Smooth muscle cell (in vitro differentiated cells): ENCODE measurements around the gene USP6NL. TPM values are rescaled to one million over a fixed set of nuclear protein-coding genes. Genes with fewer than 3 reads are reported as not detected.

Experiments
- DNase-seq: peaks from one replicate; lab custom pipeline; 2025; ENCODE audit not compliant: unreplicated experiment; lab: John Stamatoyannopoulos, UW
- H2AFZ ChIP-seq: fragments of 200-600 bp; sonication (generic); 2 replicates; pipeline ENCODE4 v1.6.0; 2016; ENCODE audit warnings: antibody characterized with exemption, low read depth, mild to moderate bottlenecking
- H3F3A ChIP-seq: fragments of 200-600 bp; sonication (generic); 2 replicates; pipeline ENCODE4 v1.6.0; 2017; ENCODE audit warnings: antibody characterized with exemption, low read depth
- H3K27ac ChIP-seq: fragments of 200-600 bp; sonication (generic); 2 replicates; pipeline ENCODE4 v1.5.1; 2016; ENCODE audit warnings: low read depth, mild to moderate bottlenecking
- H3K27me3 ChIP-seq: fragments of 200-600 bp; sonication (generic); 2 replicates; pipeline ENCODE4 v1.6.1; 2016; ENCODE audit warnings: low read depth, mild to moderate bottlenecking
- H3K36me3 ChIP-seq: fragments of 200-600 bp; sonication (generic); 2 replicates; pipeline ENCODE4 v1.5.1; 2016; ENCODE audit warnings: low read depth
- H3K4me1 ChIP-seq: fragments of 200-600 bp; sonication (generic); 2 replicates; pipeline ENCODE4 v1.5.1; 2016; ENCODE audit warnings: low read depth
- H3K4me2 ChIP-seq: fragments of 200-600 bp; sonication (generic); 2 replicates; pipeline ENCODE4 v1.6.0; 2016; ENCODE audit warnings: mild to moderate bottlenecking
- H3K4me3 ChIP-seq: fragments of 200-600 bp; sonication (generic); 2 replicates; pipeline ENCODE4 v1.5.1; 2016; ENCODE audit warnings: mild to moderate bottlenecking
- H3K79me2 ChIP-seq: fragments of 200-600 bp; sonication (generic); 2 replicates; pipeline ENCODE4 v1.6.0; 2016; ENCODE audit warnings: low read depth, mild to moderate bottlenecking
- H3K9ac ChIP-seq: fragments of 200-600 bp; sonication (generic); 2 replicates; pipeline ENCODE4 v1.6.0; 2016; ENCODE audit warnings: low read depth
- H3K9me3 ChIP-seq: fragments of 200-600 bp; sonication (generic); replicated peaks from 2 replicates; pipeline ENCODE4 v1.5.1; 2016; ENCODE audit warnings: low read depth
- H4K20me1 ChIP-seq: fragments of 200-600 bp; sonication (generic); 2 replicates; pipeline ENCODE4 v1.6.0; 2016; ENCODE audit warnings: low read depth
- CTCF ChIP-seq: fragments of 200-600 bp; sonication (generic); IDR thresholded peaks from 2 replicates; pipeline ENCODE4 v1.5.1; 2017; ENCODE audit warnings: borderline replicate concordance, mild to moderate bottlenecking, antibody characterized with exemption; ENCODE audit not compliant: insufficient read depth, poor library complexity, severe bottlenecking
- WGBS: methylation state at CpG from one replicate; pipeline ENCODE4 v1.1.7; 2016; ENCODE audit warnings: low lambda C conversion rate; 5-methylcytosine and 5-hydroxymethylcytosine counted together
- polyA plus RNA-seq: library from polyadenylated mRNA; unstranded; fragments of >200 nt; fragmentation: Nextera tagmentation; extraction: Ambion mirVana; gene quantifications from 2 replicates; pipeline ENCODE4 v1.2.1, GENCODE V29; 2016
- total RNA-seq: library from RNA; depleted of rRNA; stranded (reverse); fragments of >200 nt; gene quantifications from 2 replicates; pipeline ENCODE4 v1.2.3, GENCODE V29; 2014

The USP6NL gene
- total and polyA plus RNA-seq, 2 experiments from 2014 or later, result 12.0 to 32.8 TPM

GRCh38 chr10:11479300-11479699 is 132.2 kb downstream of the USP6NL start:
- no peaks in the 10 kb centered on the region for H3K9me3 ChIP-seq
- no peak overlapping the region for H3K4me3 ChIP-seq
- no peaks in the 10 kb centered on the region for H3K27me3 ChIP-seq
- DNase-seq, result no peak
- H2AFZ ChIP-seq, result no peak overlapping the region
- H3K79me2 ChIP-seq, result no peaks in the 10 kb centered on the region
- no peak overlapping the region for H3K4me2 ChIP-seq
- H3K27ac ChIP-seq, result no peak overlapping the region
- H3K4me1 ChIP-seq, result peaks cover 11% of the 10 kb centered on the region
- peaks cover 27% of the 10 kb centered on the region for H4K20me1 ChIP-seq
- WGBS, result 98% methylated on average over 7 of the region's 7 CpGs
- H3K36me3 ChIP-seq, result peaks cover 8% of the 10 kb centered on the region
- no peak for TF ChIP-seq CTCF
- no peaks in the 10 kb centered on the region for H3F3A ChIP-seq
- no peak overlapping the region for H3K9ac ChIP-seq

GRCh38 chr10:11478807-11479206 is 132.6 kb downstream of the USP6NL start:
- H3K79me2 ChIP-seq, result no peaks in the 10 kb centered on the region
- H3K9me3 ChIP-seq, result no peaks in the 10 kb centered on the region
- no peak for DNase-seq
- H3K27me3 ChIP-seq, result no peaks in the 10 kb centered on the region
- H3K4me3 ChIP-seq, result no peak overlapping the region
- H3K4me1 ChIP-seq, result peaks cover 11% of the 10 kb centered on the region
- TF ChIP-seq CTCF, result no peak
- H2AFZ ChIP-seq, result no peak overlapping the region
- 100% methylated on average over 1 of the region's 1 CpG for WGBS
- H3K9ac ChIP-seq, result no peak overlapping the region
- H4K20me1 ChIP-seq, result peaks cover 31% of the 10 kb centered on the region
- peaks cover 8% of the 10 kb centered on the region for H3K36me3 ChIP-seq
- no peaks in the 10 kb centered on the region for H3F3A ChIP-seq
- no peak overlapping the region for H3K27ac ChIP-seq
- H3K4me2 ChIP-seq, result no peak overlapping the region

- Histone ChIP-seq H3K27me3 (no peaks in the 10 kb centered on the region), H3K79me2 (no peaks in the 10 kb centered on the region), H3K27ac (no peak overlapping the region), H4K20me1 (peaks cover 52% of the 10 kb centered on the region), H3K4me1 (peaks cover 11% of the 10 kb centered on the region), H3K9me3 (no peaks in the 10 kb centered on the region), H3K4me3 (no peak overlapping the region), H3K36me3 (peaks cover 4% of the 10 kb centered on the region), H3K9ac (no peak overlapping the region), H2AFZ (no peak overlapping the region), H3F3A (no peaks in the 10 kb centered on the region), H3K4me2 (no peak overlapping the region)
- DNase-seq, result no peak
- TF ChIP-seq CTCF, result no peak
- 61% methylated on average over 3 of the region's 3 CpGs for WGBS
These were observed 135.5 kb downstream of the USP6NL start for GRCh38 chr10:11475831-11476434.

- no peaks in the 10 kb centered on the region for H3K36me3 ChIP-seq
- no peak for TF ChIP-seq CTCF
- H3K9me3 ChIP-seq, result no peaks in the 10 kb centered on the region
- H4K20me1 ChIP-seq, result peaks cover 75% of the 10 kb centered on the region
- no peak overlapping the region for H3K4me3 ChIP-seq
- H3K4me2 ChIP-seq, result no peak overlapping the region
- WGBS, result 58% methylated on average over 12 of the region's 12 CpGs
- H3K27ac ChIP-seq, result no peak overlapping the region
- no peak overlapping the region for H2AFZ ChIP-seq
- H3K27me3 ChIP-seq, result no peaks in the 10 kb centered on the region
- no peak for DNase-seq
- H3K9ac ChIP-seq, result no peak overlapping the region
- H3K4me1 ChIP-seq, result peaks cover 11% of the 10 kb centered on the region
- H3F3A ChIP-seq, result no peaks in the 10 kb centered on the region
- no peaks in the 10 kb centered on the region for H3K79me2 ChIP-seq
These were observed 138.2 kb downstream of the USP6NL start for GRCh38 chr10:11473128-11473760.
